Measurements from ENCODE around the gene SV2B. TPM values are rescaled to one million over a fixed set of nuclear protein-coding genes. Genes with fewer than 3 reads are reported as not detected.
A peak's percentile ranks its signal among the peaks of the same experiment; 100 is the strongest.

The SV2B gene
- total RNA-seq, 1 experiment from 2014 or later = 1.4 TPM

GRCh38 chr15:91298101-91298500 lies 198.0 kb downstream of the SV2B start:
- peaks cover 7% of the 10 kb centered on the region for H3K27me3 Mint-ChIP-seq (ENCODE audit: low read depth)
- DNase-seq (ENCODE audit: low spot score) = no peak

GRCh38 chr15:91302588-91303439 lies 202.8 kb downstream of the SV2B start:
- Mint-ChIP-seq H3K4me1 (peaks cover 14% of the 10 kb centered on the region), H3K27ac (no peak overlapping the region), H3K27me3 (ENCODE audit: low read depth) (peaks cover 14% of the 10 kb centered on the region), H3K36me3 (no peaks in the 10 kb centered on the region), H3K4me3 (no peak overlapping the region), H3K9me3 (peaks cover under 1% of the 10 kb centered on the region; the same call in 1 of the 2 replicates)
- TF ChIP-seq CTCF (IDR thresholded peaks at IDR 0.05) (peak; percentile 59), E2F5 (CRISPR knock-in tag; IDR thresholded peaks at IDR 0.05) (no peak), MAX (CRISPR knock-in tag; IDR thresholded peaks at IDR 0.05) (0 out of 2 replicates have a peak, but pooled peaks have one; percentile 15)
- CTCF ChIA-PET = interaction anchor here (0.6 to 2.2 kb wide), 19 partner anchors 9 to 780 kb away, joined by 3 to 13 read pairs (median 4); partner anchors contain the start of gene SLCO3A1
- ATAC-seq (peak; percentile 90), DNase-seq (ENCODE audit: low spot score) (peak; percentile 44)
- POLR2A ChIA-PET = interaction anchor here (0.8 kb wide), 1 partner anchor 775 kb away, joined by 3 read pairs; no protein-coding TSS in a partner anchor

More at GRCh38 chr15:91298101-91298500, 198.0 kb downstream of the SV2B start:
- ATAC-seq = no peak
- Mint-ChIP-seq H3K27ac (no peak overlapping the region), H3K4me3 (no peak overlapping the region), H3K36me3 (peaks cover 9% of the 10 kb centered on the region), H3K9me3 (peaks cover 15% of the 10 kb centered on the region), H3K4me1 (no peaks in the 10 kb centered on the region)
- TF ChIP-seq OVOL2 (CRISPR knock-in tag; IDR thresholded peaks at IDR 0.05; ENCODE audit: borderline replicate concordance) = no peak
- no peak for TF ChIP-seq TCF7 (CRISPR knock-in tag; IDR thresholded peaks at IDR 0.05; ENCODE audit: low read depth)
- TF ChIP-seq E2F4 (CRISPR knock-in tag; IDR thresholded peaks at IDR 0.05; ENCODE audit: borderline replicate concordance, low read depth) = no peak
- no peak for TF ChIP-seq ZNF121 (CRISPR knock-in tag; IDR thresholded peaks at IDR 0.05)
- TF ChIP-seq MLX (CRISPR knock-in tag; IDR thresholded peaks at IDR 0.05) = no peak
- TF ChIP-seq ATF3 (CRISPR knock-in tag; conservative IDR thresholded peaks at IDR 0.05) = no peak
- TF ChIP-seq RORB (CRISPR knock-in tag; IDR thresholded peaks at IDR 0.05) = no peak
- TF ChIP-seq NFYB (CRISPR knock-in tag; conservative IDR thresholded peaks at IDR 0.05; ENCODE audit: low read depth) = no peak
- TF ChIP-seq ZSCAN18 (CRISPR knock-in tag; IDR thresholded peaks at IDR 0.05) = no peak
- no peak for TF ChIP-seq FOXP4 (CRISPR knock-in tag; IDR thresholded peaks at IDR 0.05)
- TF ChIP-seq ZNF219 (CRISPR knock-in tag; IDR thresholded peaks at IDR 0.05; ENCODE audit: borderline replicate concordance) = no peak
- ChIA-PET CTCF (interaction anchor here (1.1 to 1.2 kb wide), 2 partner anchors 265 to 408 kb away, joined by 3 read pairs; no protein-coding TSS in a partner anchor), POLR2A (no interaction called here)

All from WTC11 (cell line).